ENCODE data around the gene EPHA4.
A peak's percentile ranks its signal among the peaks of the same experiment; 100 is the strongest.

The EPHA4 gene

DNA sequence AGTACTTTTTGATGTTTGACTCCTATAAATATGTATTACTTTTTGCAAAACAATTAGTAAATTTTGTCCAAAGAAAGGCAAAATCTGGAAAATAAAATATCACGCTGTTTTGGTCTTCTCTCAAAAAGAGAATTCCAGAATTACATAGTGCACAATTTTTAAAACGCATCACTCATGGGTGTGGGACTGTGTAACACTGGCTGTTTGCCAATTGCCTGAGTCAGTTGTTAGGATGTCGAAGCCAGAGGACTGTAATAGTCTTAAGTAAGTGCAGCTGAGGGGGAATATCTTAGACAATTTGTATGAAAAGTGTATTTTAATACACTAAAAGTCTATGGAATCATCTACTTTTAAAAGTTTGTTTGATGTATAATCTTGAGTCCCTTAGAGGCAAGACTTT is 24.1 kb upstream of the EPHA4 start:
- TF ChIP-seq, protein P1, sequence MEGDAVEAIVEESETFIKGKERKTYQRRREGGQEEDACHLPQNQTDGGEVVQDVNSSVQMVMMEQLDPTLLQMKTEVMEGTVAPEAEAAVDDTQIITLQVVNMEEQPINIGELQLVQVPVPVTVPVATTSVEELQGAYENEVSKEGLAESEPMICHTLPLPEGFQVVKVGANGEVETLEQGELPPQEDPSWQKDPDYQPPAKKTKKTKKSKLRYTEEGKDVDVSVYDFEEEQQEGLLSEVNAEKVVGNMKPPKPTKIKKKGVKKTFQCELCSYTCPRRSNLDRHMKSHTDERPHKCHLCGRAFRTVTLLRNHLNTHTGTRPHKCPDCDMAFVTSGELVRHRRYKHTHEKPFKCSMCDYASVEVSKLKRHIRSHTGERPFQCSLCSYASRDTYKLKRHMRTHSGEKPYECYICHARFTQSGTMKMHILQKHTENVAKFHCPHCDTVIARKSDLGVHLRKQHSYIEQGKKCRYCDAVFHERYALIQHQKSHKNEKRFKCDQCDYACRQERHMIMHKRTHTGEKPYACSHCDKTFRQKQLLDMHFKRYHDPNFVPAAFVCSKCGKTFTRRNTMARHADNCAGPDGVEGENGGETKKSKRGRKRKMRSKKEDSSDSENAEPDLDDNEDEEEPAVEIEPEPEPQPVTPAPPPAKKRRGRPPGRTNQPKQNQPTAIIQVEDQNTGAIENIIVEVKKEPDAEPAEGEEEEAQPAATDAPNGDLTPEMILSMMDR (IDR thresholded peaks at IDR 0.05; ENCODE audit: extremely low read depth, missing control alignments): no peak
- no peak for DNase-seq (ENCODE audit: low spot score)

DNA sequence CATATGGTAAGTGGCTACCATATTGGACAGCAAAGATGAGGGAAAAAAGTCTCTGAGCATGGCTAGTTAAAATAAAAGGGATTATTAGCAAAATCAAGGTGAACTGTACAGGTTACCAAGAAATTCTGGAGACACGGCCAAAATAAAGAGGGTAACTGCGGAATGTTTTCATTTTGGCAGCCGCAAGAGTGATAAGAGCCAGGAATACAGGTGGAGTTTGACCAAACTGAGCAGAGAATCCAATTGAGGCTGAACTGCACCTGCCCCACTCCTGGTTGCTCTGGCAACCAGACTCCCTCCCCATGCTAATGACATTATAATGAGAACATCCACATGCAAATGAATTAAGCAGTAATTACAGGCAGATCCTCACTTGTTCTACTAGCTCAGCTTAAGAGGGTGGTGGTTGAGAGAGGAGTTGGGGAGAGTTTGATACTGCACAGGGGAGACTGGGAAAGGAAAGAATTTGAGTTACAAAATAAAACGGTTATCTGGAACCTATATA is 18.8 kb upstream of the EPHA4 start:
- TF ChIP-seq, protein P1 (IDR thresholded peaks at IDR 0.05; ENCODE audit: extremely low read depth, missing control alignments): no peak
- no peak for DNase-seq (ENCODE audit: low spot score)

DNA sequence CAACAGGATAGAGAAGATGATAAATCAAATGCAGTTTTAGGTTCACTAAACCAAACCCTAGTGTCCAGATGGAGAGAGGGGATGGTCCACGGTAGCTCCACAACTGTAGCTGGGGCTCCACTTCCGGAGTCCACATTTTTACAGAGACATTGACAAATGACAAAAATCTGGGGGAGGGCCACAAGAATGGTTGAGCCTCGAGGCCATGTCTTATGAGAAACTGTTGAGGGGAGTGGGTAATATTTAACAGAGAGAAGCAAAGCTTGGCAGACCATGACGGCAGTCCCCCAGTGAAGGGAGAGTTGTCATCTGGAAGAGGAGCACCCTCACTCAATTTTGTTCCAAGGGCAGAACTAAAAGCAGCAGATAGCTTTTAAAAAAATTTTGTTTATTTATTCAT is 17.6 kb upstream of the EPHA4 start:
- DNase-seq (ENCODE audit: low spot score): no peak
- TF ChIP-seq, protein P1 (IDR thresholded peaks at IDR 0.05; ENCODE audit: extremely low read depth, missing control alignments): no peak

DNA sequence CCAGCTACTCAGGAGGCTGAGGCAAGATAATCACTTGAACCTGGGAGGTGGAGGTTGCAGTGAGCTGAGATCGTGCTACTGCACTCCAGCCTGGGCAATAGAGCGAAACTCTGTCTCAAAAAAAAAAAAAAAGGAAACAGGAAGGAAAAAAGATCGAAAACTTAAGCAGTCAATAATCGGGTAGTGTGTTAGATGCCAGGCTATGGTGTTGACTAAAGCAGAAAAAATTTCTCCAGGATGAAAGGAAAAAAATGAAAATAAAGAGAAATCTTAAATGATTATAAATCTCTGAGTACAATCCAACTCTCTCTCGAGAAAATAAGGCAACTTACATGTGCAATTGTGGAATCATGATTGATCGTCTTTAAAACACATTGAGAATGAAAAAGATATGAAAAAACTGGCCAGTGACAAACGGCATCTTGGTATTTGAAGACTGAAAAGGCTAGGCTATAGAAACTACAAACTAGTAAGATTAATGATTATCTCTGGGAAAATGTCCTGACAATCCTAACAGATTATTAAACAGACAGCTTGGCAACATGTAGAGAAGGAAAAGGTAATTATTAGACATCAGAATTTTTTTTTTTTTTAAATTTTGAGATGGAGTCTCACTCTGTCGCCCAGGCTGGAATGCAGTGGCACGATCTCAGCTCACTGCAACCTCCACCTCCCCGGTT is 16.3 kb upstream of the EPHA4 start:
- TF ChIP-seq, protein P1 (IDR thresholded peaks at IDR 0.05; ENCODE audit: extremely low read depth, missing control alignments): no peak
- DNase-seq (ENCODE audit: low spot score): no peak

DNA sequence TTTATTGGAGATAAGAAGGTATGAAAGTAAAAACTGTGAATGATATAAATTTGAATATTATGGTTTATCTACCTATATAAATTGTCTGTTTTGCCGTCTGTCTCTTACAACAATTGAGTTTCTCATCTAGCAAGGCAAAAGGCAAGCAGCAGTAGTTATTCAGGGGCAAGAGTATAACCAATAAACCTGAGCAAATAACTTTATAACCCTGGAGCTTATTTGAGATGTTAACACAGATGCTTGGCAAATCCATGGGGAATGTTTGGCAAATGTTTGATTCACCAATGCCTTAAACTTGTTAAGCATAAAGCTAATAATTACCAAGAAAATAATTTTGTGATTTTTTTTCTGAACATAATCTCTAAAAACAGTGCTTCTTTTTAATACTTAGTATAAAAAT is 9.9 kb upstream of the EPHA4 start:
- TF ChIP-seq, protein P1 (IDR thresholded peaks at IDR 0.05; ENCODE audit: extremely low read depth, missing control alignments): no peak
- DNase-seq (ENCODE audit: low spot score): no peak

DNA sequence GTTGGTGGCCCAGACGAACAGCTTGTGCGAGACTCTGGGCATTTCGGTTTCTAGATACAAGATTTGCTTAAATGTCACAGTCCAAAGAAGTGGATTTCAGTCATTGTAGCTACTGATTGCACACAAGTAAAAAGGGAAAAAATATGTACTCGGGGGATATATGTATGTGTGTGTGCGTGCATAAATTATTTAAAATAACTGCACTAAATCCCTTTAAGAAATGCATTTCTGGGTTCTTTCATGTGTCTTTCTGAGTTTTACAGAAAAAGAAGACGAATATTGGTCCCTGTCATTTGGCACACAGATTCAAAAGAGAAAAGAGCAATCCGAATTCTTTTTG is 2.1 kb upstream of the EPHA4 start:
- TF ChIP-seq, protein P1 (IDR thresholded peaks at IDR 0.05; ENCODE audit: extremely low read depth, missing control alignments): no peak
- DNase-seq (ENCODE audit: low spot score): no peak

DNA sequence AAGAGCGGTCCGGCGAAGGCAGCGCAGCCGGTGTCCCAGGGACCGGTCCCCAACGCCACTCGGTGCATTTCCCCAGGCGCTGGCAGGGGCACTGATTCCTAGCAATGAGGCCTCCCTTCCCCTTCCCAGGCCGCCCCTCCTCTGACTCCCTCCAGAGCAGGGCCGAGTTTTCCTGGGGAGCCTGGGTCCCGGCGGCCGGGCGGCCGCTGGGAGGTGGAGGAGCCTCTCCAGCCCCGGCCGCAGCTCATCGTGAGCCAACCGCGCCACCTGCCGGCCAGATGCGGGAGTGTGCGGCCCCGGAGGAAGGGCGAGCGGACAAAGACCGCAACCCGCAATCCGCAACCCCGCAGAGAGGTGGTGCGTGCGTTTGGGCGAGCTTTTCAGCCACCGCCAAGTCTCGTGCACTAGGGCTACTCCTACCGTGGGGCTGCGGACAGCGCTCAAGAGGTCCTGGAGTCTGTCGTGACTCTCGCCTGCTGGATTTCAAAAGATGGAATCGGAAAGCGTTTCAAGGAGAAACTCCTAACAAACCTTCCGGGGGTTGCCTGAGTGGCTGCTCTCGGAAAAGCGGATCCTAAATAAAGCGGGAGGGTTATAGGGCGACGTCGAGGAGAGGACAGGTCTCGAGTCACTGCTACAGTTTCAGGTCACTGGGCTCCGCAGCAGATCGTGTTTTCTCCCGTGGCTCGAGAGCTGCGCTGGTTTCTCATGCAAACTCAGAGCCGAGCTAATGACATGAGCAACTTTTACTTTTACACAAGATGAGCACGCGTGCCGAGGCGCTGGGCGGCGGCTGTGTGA is 1.5 kb upstream of the EPHA4 start:
- peak; percentile 87 for DNase-seq (ENCODE audit: low spot score)

More for the DNA sequence above, 1.5 kb upstream of the EPHA4 start:
- TF ChIP-seq, protein P1 (IDR thresholded peaks at IDR 0.05; ENCODE audit: extremely low read depth, missing control alignments): peak; percentile 91
